Activated naive CD8-positive, alpha-beta T cell treated with anti-CD3 and anti-CD28 coated beads, Interleukin-2, amount 10 ng/mL, durations not matched to agents 7 days and 5 days (primary cell): ENCODE measurements around the gene CARNS1. TPM values are rescaled to one million over a fixed set of nuclear protein-coding genes. Genes with fewer than 3 reads are reported as not detected.

Experiments used
- ATAC-seq: fragments of 150-1000 bp; cut with Tn5 transposase; one replicate; pipeline ENCODE4 v1.10.0; 2021; ENCODE audit warnings: low read depth, moderate library complexity
- POLR2A ChIA-PET: fragments of 350-600 bp; sonication (Branson Sonifier 250); formaldehyde crosslinking; loops from one replicate; lab custom pipeline; 2021; ENCODE audit warnings: antibody characterized with exemption; lab: Charles Lee
- DNase-seq: peaks from one replicate; pipeline ENCODE4 v3.0.0; 2021
- H3K27ac Mint-ChIP-seq: one replicate; pipeline ENCODE4 v1.8.0; 2022; ENCODE audit warnings: mild to moderate bottlenecking, mixed read lengths
- H3K27me3 Mint-ChIP-seq: one replicate; pipeline ENCODE4 v1.8.0; 2022; ENCODE audit warnings: mild to moderate bottlenecking, moderate library complexity, mixed read lengths
- H3K36me3 Mint-ChIP-seq: one replicate; pipeline ENCODE4 v1.8.0; 2021; ENCODE audit warnings: mild to moderate bottlenecking, mixed read lengths
- H3K4me1 Mint-ChIP-seq: one replicate; pipeline ENCODE4 v1.8.0; 2021; ENCODE audit warnings: mixed read lengths
- H3K4me3 Mint-ChIP-seq: one replicate; pipeline ENCODE4 v1.8.0; 2022; ENCODE audit warnings: mild to moderate bottlenecking, moderate library complexity, mixed read lengths
- H3K9me3 Mint-ChIP-seq: one replicate; pipeline ENCODE4 v1.8.0; 2021; ENCODE audit warnings: mixed read lengths
- total RNA-seq, 2 experiments: library from RNA; stranded (reverse); gene quantifications; one replicate each; pipeline ENCODE4 v1.2.3, GENCODE V29; 2021

Gene CARNS1
- total RNA-seq, 2 experiments from 2014 or later, result 5.5 to 5.6 TPM

- ATAC-seq, result no peak
- POLR2A ChIA-PET, result interaction anchor here (1.1 to 16.1 kb wide), 8 partner anchors 9 to 128 kb away, joined by 3 to 412 read pairs (median 11); partner anchors contain the start of genes AIP, PPP1CA, PTPRCAP and RAD9A
- no peaks in the 10 kb centered on the region for H3K27me3 Mint-ChIP-seq
Measured at GRCh38 chr11:67410984-67411784, 4.3 kb upstream of the CARNS1 start.

GRCh38 chr11:67411785-67412152, 3.7 kb upstream of the CARNS1 start:
- H3K4me1 Mint-ChIP-seq, result peaks cover 69% of the 10 kb centered on the region
- H3K9me3 Mint-ChIP-seq, result no peaks in the 10 kb centered on the region
- H3K4me3 Mint-ChIP-seq, result no peak overlapping the region
- peaks cover 16% of the 10 kb centered on the region for H3K36me3 Mint-ChIP-seq
- POLR2A ChIA-PET, result interaction anchor here (1.0 to 16.1 kb wide), 11 partner anchors 9 to 140 kb away, joined by 3 to 412 read pairs (median 6); partner anchors contain the start of genes CORO1B, PPP1CA, PTPRCAP and RAD9A
- DNase-seq (no peak), ATAC-seq (no peak)
- peak overlapping the region; percentile 45 for H3K27ac Mint-ChIP-seq
- H3K27me3 Mint-ChIP-seq, result no peaks in the 10 kb centered on the region

More at GRCh38 chr11:67410984-67411784, 4.3 kb upstream of the CARNS1 start:
- Mint-ChIP-seq H3K9me3 (no peaks in the 10 kb centered on the region), H3K4me1 (peaks cover 67% of the 10 kb centered on the region), H3K27ac (peak overlapping the region; percentile 94), H3K4me3 (peak overlapping the region; percentile 39), H3K36me3 (peaks cover 22% of the 10 kb centered on the region)
- no peak for DNase-seq

GRCh38 chr11:67412495-67413179, 2.8 kb upstream of the CARNS1 start:
- POLR2A ChIA-PET, result interaction anchor here (1.0 to 16.1 kb wide), 13 partner anchors 8 to 141 kb away, joined by 3 to 412 read pairs (median 6); partner anchors contain the start of genes CORO1B, PPP1CA, PTPRCAP and RAD9A
- Mint-ChIP-seq H3K9me3 (no peaks in the 10 kb centered on the region), H3K4me1 (peaks cover 65% of the 10 kb centered on the region), H3K4me3 (no peak overlapping the region), H3K27ac (peak overlapping the region; percentile 65), H3K27me3 (no peaks in the 10 kb centered on the region), H3K36me3 (peaks cover 9% of the 10 kb centered on the region)
- DNase-seq, result no peak
- no peak for ATAC-seq

- no peaks in the 10 kb centered on the region for H3K27me3 Mint-ChIP-seq
- ATAC-seq (no peak), DNase-seq (no peak)
- H3K27ac Mint-ChIP-seq, result peak overlapping the region; percentile 65
- peaks cover 6% of the 10 kb centered on the region for H3K36me3 Mint-ChIP-seq
- no peak overlapping the region for H3K4me3 Mint-ChIP-seq
- POLR2A ChIA-PET, result interaction anchor here (1.1 to 16.1 kb wide), 9 partner anchors 7 to 125 kb away, joined by 3 to 412 read pairs (median 10); partner anchors contain the start of genes CORO1B, PPP1CA, PTPRCAP and RAD9A
- H3K4me1 Mint-ChIP-seq, result peaks cover 65% of the 10 kb centered on the region
- no peaks in the 10 kb centered on the region for H3K9me3 Mint-ChIP-seq
Measured at GRCh38 chr11:67413266-67413849, 2.1 kb upstream of the CARNS1 start.

- ATAC-seq (peak; percentile 2), DNase-seq (peak; percentile 57)
- Mint-ChIP-seq H3K36me3 (no peaks in the 10 kb centered on the region), H3K27me3 (no peaks in the 10 kb centered on the region), H3K27ac (peak overlapping the region; percentile 80), H3K9me3 (no peaks in the 10 kb centered on the region), H3K4me3 (peak overlapping the region; percentile 78), H3K4me1 (peaks cover 53% of the 10 kb centered on the region)
- POLR2A ChIA-PET, result interaction anchor here (0.6 to 16.1 kb wide), 6 partner anchors 9 to 68 kb away, joined by 3 to 412 read pairs (median 80); partner anchors contain the start of genes AIP, PPP1CA, PTPRCAP and RPS6KB2
Measured at GRCh38 chr11:67416416-67417335, 1.2 kb downstream of the CARNS1 start.

- Mint-ChIP-seq H3K27me3 (no peaks in the 10 kb centered on the region), H3K4me1 (peaks cover 46% of the 10 kb centered on the region), H3K36me3 (no peaks in the 10 kb centered on the region), H3K4me3 (peak overlapping the region; percentile 84), H3K9me3 (no peaks in the 10 kb centered on the region), H3K27ac (peak overlapping the region; percentile 88)
- ATAC-seq (no peak), DNase-seq (peak; percentile 41)
- POLR2A ChIA-PET, result interaction anchor here (0.6 to 16.1 kb wide), 6 partner anchors 9 to 67 kb away, joined by 3 to 412 read pairs (median 80); partner anchors contain the start of genes AIP, PPP1CA, PTPRCAP and RPS6KB2
Measured at GRCh38 chr11:67417425-67417824, 1.9 kb downstream of the CARNS1 start.

- DNase-seq (peak; percentile 65), ATAC-seq (no peak)
- peaks cover 41% of the 10 kb centered on the region for H3K4me1 Mint-ChIP-seq
Measured at GRCh38 chr11:67418476-67419281, 3.2 kb downstream of the CARNS1 start.

GRCh38 chr11:67419325-67420049, 4.0 kb downstream of the CARNS1 start:
- H3K4me1 Mint-ChIP-seq, result peaks cover 43% of the 10 kb centered on the region
- POLR2A ChIA-PET, result interaction anchor here (0.8 to 16.1 kb wide), 13 partner anchors 7 to 86 kb away, joined by 3 to 412 read pairs (median 10); partner anchors contain the start of genes AIP, PITPNM1, POLD4 and PPP1CA
- no peaks in the 10 kb centered on the region for H3K36me3 Mint-ChIP-seq
- no peaks in the 10 kb centered on the region for H3K27me3 Mint-ChIP-seq
- ATAC-seq (no peak), DNase-seq (no peak)
- H3K9me3 Mint-ChIP-seq, result no peaks in the 10 kb centered on the region
- H3K4me3 Mint-ChIP-seq, result peak overlapping the region; percentile 84
- H3K27ac Mint-ChIP-seq, result peak overlapping the region; percentile 88

More at GRCh38 chr11:67418476-67419281, 3.2 kb downstream of the CARNS1 start:
- Mint-ChIP-seq H3K9me3 (no peaks in the 10 kb centered on the region), H3K27ac (peak overlapping the region; percentile 88), H3K36me3 (no peaks in the 10 kb centered on the region), H3K4me3 (peak overlapping the region; percentile 84), H3K27me3 (no peaks in the 10 kb centered on the region)
- POLR2A ChIA-PET, result interaction anchor here (0.7 to 16.1 kb wide), 11 partner anchors 11 to 87 kb away, joined by 3 to 412 read pairs (median 10); partner anchors contain the start of genes AIP, GPR152, PITPNM1 and PPP1CA

GRCh38 chr11:67420147-67420645, 4.7 kb downstream of the CARNS1 start:
- POLR2A ChIA-PET, result interaction anchor here (0.8 to 16.1 kb wide), 12 partner anchors 8 to 85 kb away, joined by 3 to 412 read pairs (median 13); partner anchors contain the start of genes AIP, PITPNM1, POLD4 and PPP1CA
- Mint-ChIP-seq H3K4me3 (peak overlapping the region; percentile 84), H3K4me1 (peaks cover 43% of the 10 kb centered on the region), H3K9me3 (no peaks in the 10 kb centered on the region), H3K27me3 (no peaks in the 10 kb centered on the region), H3K27ac (peak overlapping the region; percentile 88), H3K36me3 (no peaks in the 10 kb centered on the region)
- ATAC-seq (no peak), DNase-seq (peak; percentile 58)

- ATAC-seq (peak; percentile 75), DNase-seq (peak; percentile 100)
- no peaks in the 10 kb centered on the region for H3K36me3 Mint-ChIP-seq
- peaks cover 43% of the 10 kb centered on the region for H3K4me1 Mint-ChIP-seq
- peak overlapping the region; percentile 84 for H3K4me3 Mint-ChIP-seq
- POLR2A ChIA-PET, result interaction anchor here (0.8 to 16.1 kb wide), 9 partner anchors 9 to 84 kb away, joined by 3 to 412 read pairs (median 30); partner anchors contain the start of genes AIP, PITPNM1, POLD4 and PPP1CA
- peak overlapping the region; percentile 90 for H3K27ac Mint-ChIP-seq
- no peaks in the 10 kb centered on the region for H3K9me3 Mint-ChIP-seq
- no peaks in the 10 kb centered on the region for H3K27me3 Mint-ChIP-seq
Measured at GRCh38 chr11:67420646-67421429, 5.4 kb downstream of the CARNS1 start.
